ENCODE measurements around the gene DPEP2. TPM values are rescaled to one million over a fixed set of nuclear protein-coding genes. Genes with fewer than 3 reads are reported as not detected.

Gene DPEP2
- total and polyA plus RNA-seq, 2 of the 4 experiments (the other 2 are of a cell fraction): not detected

DNA sequence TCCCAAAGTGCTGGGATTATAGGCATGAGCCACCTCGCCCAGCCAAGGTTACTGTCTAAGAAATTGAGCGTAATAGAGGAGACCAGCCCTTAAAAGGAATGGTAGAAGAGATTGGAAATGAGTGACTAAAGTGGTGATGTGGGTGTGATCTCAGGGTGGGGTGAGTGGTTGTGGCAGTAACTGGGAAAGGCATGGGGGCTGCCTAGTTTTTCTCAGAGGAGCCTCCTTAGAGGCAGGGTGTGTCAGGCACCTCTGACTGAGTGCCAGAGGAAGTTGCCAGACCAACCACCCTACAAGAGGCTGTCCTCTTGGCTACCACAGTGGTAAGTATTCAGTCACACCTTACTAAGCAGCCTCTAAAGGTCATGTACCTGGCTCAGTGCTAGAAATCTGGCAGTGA lies 32.7 kb upstream of the DPEP2 start:
- H3K9me3 ChIP-seq (ENCODE audit: control insufficient read depth, insufficient read depth, low read length): no peaks in the 10 kb centered on the region
- no peak overlapping the region for H4K91ac ChIP-seq (ENCODE audit: insufficient read depth, low read depth, low read length)
- ATAC-seq (ENCODE audit: low read depth): no peak
- no peak overlapping the region for H3K9ac ChIP-seq (ENCODE audit: low read depth, low read length)
- no peak for DNase-seq
- no peak overlapping the region for H3K4me3 ChIP-seq (ENCODE audit: insufficient read depth, low read depth, low read length)
- ChIA-PET POLR2A (ENCODE audit: unreplicated experiment) (no interaction called here), CTCF (no interaction called here)
- no peak overlapping the region for H2AK9ac ChIP-seq (replicated peaks; ENCODE audit: low read depth, low read length, poor library complexity)
- H4K5ac ChIP-seq (ENCODE audit: low read depth, low read length): no peak overlapping the region
- no peak overlapping the region for H4K8ac ChIP-seq (ENCODE audit: low read depth in 2 of 2, low read length in 2 of 2)
- dilution Hi-C loops (cut with HindIII; ENCODE audit: low sequenced_read_pairs, unreplicated experiment) (no loop called here), intact Hi-C loops (cut with micrococcal nuclease) (loop anchor here (10.0 kb wide), 1 partner anchor 357 kb away; no protein-coding TSS in a partner anchor), in situ Hi-C loops (cut with MboI; ENCODE audit: low sequenced_read_pairs) (no loop called here)
- H3K4me1 ChIP-seq (ENCODE audit: control insufficient read depth, insufficient read depth, low read length): no peaks in the 10 kb centered on the region
- WGBS, 2 experiments (ENCODE audit: extremely low coverage in 2 of 2, insufficient read length in 1 of 2): 92% methylated on average over 2 of the region's 2 CpGs; no CpG with 5 or more reads in 1 of the 2 experiments
- H3K27ac ChIP-seq (ENCODE audit: insufficient read depth, low read length): no peak overlapping the region
- H3K23ac ChIP-seq (ENCODE audit: low read depth, low read length): no peak overlapping the region
- no peak overlapping the region for H2BK5ac ChIP-seq (ENCODE audit: low read depth, low read length, poor library complexity, severe bottlenecking)
- H3K27me3 ChIP-seq (ENCODE audit: control insufficient read depth, insufficient read depth, low read length): no peaks in the 10 kb centered on the region
- H3K79me1 ChIP-seq (ENCODE audit: low read depth in 1 of 2, low read length in 2 of 2): peaks cover 13 to 26% of the 10 kb centered on the region in 2 experiments
- no peak overlapping the region for H2BK20ac ChIP-seq (ENCODE audit: low read depth, low read length)
- TF ChIP-seq MAZ (IDR thresholded peaks at IDR 0.05; ENCODE audit: borderline replicate concordance, low read depth, low read length): no peak
- no peak for TF ChIP-seq RAD21 (IDR thresholded peaks at IDR 0.05; ENCODE audit: low read length)
- TF ChIP-seq RFX5 (IDR thresholded peaks at IDR 0.05; ENCODE audit: low read depth, low read length): no peak
- no peak for TF ChIP-seq ELK1 (IDR thresholded peaks at IDR 0.05; ENCODE audit: borderline replicate concordance, low read depth, low read length)
- no peak for TF ChIP-seq POLR2A (IDR thresholded peaks at IDR 0.05; ENCODE audit: low read depth, low read length)
- no peak for TF ChIP-seq BHLHE40 (IDR thresholded peaks at IDR 0.05; ENCODE audit: low read depth, low read length)
- TF ChIP-seq SMC3 (IDR thresholded peaks at IDR 0.05; ENCODE audit: low read depth, low read length): no peak
- TF ChIP-seq FOS (IDR thresholded peaks at IDR 0.05; ENCODE audit: low read depth, low read length): no peak
- TF ChIP-seq RCOR1 (IDR thresholded peaks at IDR 0.05; ENCODE audit: insufficient replicate concordance, low read length): no peak
- no peak for TF ChIP-seq NFE2L2 (IDR thresholded peaks at IDR 0.05; ENCODE audit: low read depth, low read length)
- TF ChIP-seq CHD1 (IDR thresholded peaks at IDR 0.05; ENCODE audit: low read depth, low read length): no peak
- no peak for TF ChIP-seq MAFK (IDR thresholded peaks at IDR 0.05; ENCODE audit: low read depth, low read length)
- TF ChIP-seq, protein P1, sequence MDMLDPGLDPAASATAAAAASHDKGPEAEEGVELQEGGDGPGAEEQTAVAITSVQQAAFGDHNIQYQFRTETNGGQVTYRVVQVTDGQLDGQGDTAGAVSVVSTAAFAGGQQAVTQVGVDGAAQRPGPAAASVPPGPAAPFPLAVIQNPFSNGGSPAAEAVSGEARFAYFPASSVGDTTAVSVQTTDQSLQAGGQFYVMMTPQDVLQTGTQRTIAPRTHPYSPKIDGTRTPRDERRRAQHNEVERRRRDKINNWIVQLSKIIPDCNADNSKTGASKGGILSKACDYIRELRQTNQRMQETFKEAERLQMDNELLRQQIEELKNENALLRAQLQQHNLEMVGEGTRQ (IDR thresholded peaks at IDR 0.05; ENCODE audit: low read depth, low read length): no peak
- TF ChIP-seq CEBPB (IDR thresholded peaks at IDR 0.05; ENCODE audit: low read depth, low read length): no peak
- TF ChIP-seq MXI1 (IDR thresholded peaks at IDR 0.05; ENCODE audit: borderline replicate concordance, low read depth, low read length): no peak
- TF ChIP-seq, protein P2, sequence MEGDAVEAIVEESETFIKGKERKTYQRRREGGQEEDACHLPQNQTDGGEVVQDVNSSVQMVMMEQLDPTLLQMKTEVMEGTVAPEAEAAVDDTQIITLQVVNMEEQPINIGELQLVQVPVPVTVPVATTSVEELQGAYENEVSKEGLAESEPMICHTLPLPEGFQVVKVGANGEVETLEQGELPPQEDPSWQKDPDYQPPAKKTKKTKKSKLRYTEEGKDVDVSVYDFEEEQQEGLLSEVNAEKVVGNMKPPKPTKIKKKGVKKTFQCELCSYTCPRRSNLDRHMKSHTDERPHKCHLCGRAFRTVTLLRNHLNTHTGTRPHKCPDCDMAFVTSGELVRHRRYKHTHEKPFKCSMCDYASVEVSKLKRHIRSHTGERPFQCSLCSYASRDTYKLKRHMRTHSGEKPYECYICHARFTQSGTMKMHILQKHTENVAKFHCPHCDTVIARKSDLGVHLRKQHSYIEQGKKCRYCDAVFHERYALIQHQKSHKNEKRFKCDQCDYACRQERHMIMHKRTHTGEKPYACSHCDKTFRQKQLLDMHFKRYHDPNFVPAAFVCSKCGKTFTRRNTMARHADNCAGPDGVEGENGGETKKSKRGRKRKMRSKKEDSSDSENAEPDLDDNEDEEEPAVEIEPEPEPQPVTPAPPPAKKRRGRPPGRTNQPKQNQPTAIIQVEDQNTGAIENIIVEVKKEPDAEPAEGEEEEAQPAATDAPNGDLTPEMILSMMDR (conservative IDR thresholded peaks at IDR 0.05; ENCODE audit: low read depth, low read length): no peak
- no peak overlapping the region for H3K14ac ChIP-seq (replicated peaks; ENCODE audit: low read depth, low read length)
- H4K20me1 ChIP-seq (ENCODE audit: insufficient read depth, low read length): no peaks in the 10 kb centered on the region
- no peak overlapping the region for H3K18ac ChIP-seq (ENCODE audit: low read depth, low read length)
- no peak overlapping the region for H2AK5ac ChIP-seq (ENCODE audit: low read depth, low read length)
- no peak overlapping the region for H2AFZ ChIP-seq (replicated peaks; ENCODE audit: low read length, poor library complexity)
- no peak overlapping the region for H3K56ac ChIP-seq (ENCODE audit: extremely low read depth, insufficient read depth, low read length)
- H2BK15ac ChIP-seq (ENCODE audit: low read depth, low read length): no peak overlapping the region
- no peak overlapping the region for H3K4ac ChIP-seq (ENCODE audit: low read depth, low read length)
- no peak overlapping the region for H3K4me2 ChIP-seq (ENCODE audit: low read depth, low read length)
- H3K9me1 ChIP-seq (ENCODE audit: insufficient read depth, low read length): peaks cover 5% of the 10 kb centered on the region; the same call in 1 of the 2 replicates
- no TSS peak for BruUV-seq (replicated peaks)
- peaks cover 7% of the 10 kb centered on the region; the same call in 1 of the 2 replicates for H3K36me3 ChIP-seq (ENCODE audit: control insufficient read depth, insufficient read depth, low read length)
- H2BK120ac ChIP-seq (ENCODE audit: low read depth, low read length): no peak overlapping the region

Measured in IMR-90 (cell line).